Neural crest cell (in vitro differentiated cells): Measurements from ENCODE around the gene TUBB4A. TPM values are rescaled to one million over a fixed set of nuclear protein-coding genes. Genes with fewer than 3 reads are reported as not detected.
"Not testable (repeated sequence)": the region's sequence is repeated elsewhere in the genome, so short reads cannot be mapped to it uniquely, and the experiment has no call there.

ENCODE experiments used
- DNase-seq: peaks from one replicate; pipeline ENCODE4 v3.0.0; 2021; ENCODE audit warnings: low read depth, mixed read lengths, low spot score
- H3K27ac Mint-ChIP-seq: one replicate; pipeline ENCODE4 v1.8.0; 2021; ENCODE audit warnings: mild to moderate bottlenecking, mixed read lengths; ENCODE audit not compliant: unreplicated experiment
- H3K27me3 Mint-ChIP-seq: 2 replicates; pipeline ENCODE4 v1.8.0; 2021; ENCODE audit warnings: low read depth, mild to moderate bottlenecking, mixed read lengths
- H3K36me3 Mint-ChIP-seq: 2 replicates; pipeline ENCODE4 v1.8.0; 2021; ENCODE audit warnings: low read depth, mild to moderate bottlenecking, mixed read lengths
- H3K4me1 Mint-ChIP-seq: 2 replicates; pipeline ENCODE4 v1.8.0; 2021; ENCODE audit warnings: mixed read lengths
- H3K4me3 Mint-ChIP-seq: one replicate; pipeline ENCODE4 v1.8.0; 2021; ENCODE audit warnings: mild to moderate bottlenecking, mixed read lengths
- H3K9me3 Mint-ChIP-seq: 2 replicates; pipeline ENCODE4 v1.8.0; 2021; ENCODE audit warnings: mixed read lengths
- long read RNA-seq: library from polyadenylated mRNA; unstranded; transcript quantifications from one replicate; pipeline ENCODE4 v2.0.0, GENCODE V29; 2020
- total RNA-seq: library from RNA; stranded (reverse); gene quantifications from 2 replicates; pipeline ENCODE4 v1.2.1, GENCODE V29; 2021
- TF ChIP-seq, protein P1 (sequence below): fragments of 200-600 bp; sonication (generic); conservative IDR thresholded peaks from 2 replicates; pipeline ENCODE4 v1.5.0; 2021; ENCODE audit warnings: antibody characterized with exemption, mild to moderate bottlenecking

TUBB4A gene
- total RNA-seq, result 27.7 and 39.9 TPM in 2 replicates
- long read RNA-seq, result 0 reads

DNA sequence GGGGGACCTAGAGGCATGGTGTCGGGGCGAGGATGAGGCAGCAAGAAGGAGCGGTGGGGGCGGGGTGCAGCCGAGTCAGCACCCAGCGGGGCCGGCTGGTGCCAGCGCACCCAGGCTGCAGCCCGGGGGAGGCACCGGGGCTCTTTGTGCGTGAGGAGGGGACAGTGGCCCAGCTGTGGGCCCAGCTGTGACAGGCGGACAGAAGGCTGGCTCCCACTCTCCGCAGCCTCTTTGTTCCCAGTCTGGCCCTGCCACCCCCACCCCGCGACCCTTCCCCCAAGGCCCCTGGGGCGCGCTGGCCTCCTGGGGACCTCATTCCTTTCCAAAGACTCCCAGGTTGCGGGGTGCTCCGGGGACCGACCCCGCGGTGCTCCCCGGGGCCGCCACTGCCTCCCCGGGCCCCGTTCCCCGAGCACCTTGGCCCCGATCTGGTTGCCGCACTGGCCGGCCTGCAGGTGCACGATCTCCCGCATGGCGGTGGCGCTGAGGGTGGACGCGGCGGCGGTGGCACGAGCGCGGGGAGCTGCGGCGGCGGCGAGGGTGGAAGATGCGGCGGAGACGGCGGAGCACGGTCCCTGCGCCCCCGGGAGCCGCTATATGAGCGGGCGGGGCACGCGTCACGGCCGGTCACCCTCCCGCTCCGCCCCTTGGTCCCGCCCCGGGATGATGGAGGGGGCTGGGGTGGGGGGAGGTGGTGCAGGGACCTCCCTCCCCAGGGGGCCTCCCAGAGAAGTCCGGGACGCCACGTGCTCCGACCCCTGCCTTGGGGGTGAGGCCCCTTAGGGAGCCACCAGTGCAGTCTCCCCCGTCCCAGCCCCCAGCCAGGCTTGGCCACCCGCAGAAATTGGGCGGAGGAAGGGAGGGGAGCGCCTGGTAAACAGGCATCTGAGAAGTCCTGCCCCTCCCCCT lies at the start of gene TUBB4A:
Gene TUBB4A, minus strand, starts transcription at position 570 of the 909 bp plus-strand sequence. Its CDS starts 97 bp downstream, at position 473.
- H3K27me3 Mint-ChIP-seq, result peaks cover 35% of the 10 kb centered on the region
- H3K9me3 Mint-ChIP-seq, result no peaks in the 10 kb centered on the region
- H3K36me3 Mint-ChIP-seq, result no peaks in the 10 kb centered on the region
- peaks cover 13% of the 10 kb centered on the region for H3K4me1 Mint-ChIP-seq
- TF ChIP-seq, protein P1, sequence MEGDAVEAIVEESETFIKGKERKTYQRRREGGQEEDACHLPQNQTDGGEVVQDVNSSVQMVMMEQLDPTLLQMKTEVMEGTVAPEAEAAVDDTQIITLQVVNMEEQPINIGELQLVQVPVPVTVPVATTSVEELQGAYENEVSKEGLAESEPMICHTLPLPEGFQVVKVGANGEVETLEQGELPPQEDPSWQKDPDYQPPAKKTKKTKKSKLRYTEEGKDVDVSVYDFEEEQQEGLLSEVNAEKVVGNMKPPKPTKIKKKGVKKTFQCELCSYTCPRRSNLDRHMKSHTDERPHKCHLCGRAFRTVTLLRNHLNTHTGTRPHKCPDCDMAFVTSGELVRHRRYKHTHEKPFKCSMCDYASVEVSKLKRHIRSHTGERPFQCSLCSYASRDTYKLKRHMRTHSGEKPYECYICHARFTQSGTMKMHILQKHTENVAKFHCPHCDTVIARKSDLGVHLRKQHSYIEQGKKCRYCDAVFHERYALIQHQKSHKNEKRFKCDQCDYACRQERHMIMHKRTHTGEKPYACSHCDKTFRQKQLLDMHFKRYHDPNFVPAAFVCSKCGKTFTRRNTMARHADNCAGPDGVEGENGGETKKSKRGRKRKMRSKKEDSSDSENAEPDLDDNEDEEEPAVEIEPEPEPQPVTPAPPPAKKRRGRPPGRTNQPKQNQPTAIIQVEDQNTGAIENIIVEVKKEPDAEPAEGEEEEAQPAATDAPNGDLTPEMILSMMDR, result peak; percentile 23
- DNase-seq, result peak; percentile 21
- H3K27ac Mint-ChIP-seq, result no peak within 1 kb of the TSS
- H3K4me3 Mint-ChIP-seq, result peak within 1 kb of the TSS; percentile 90

GRCh38 chr19:6551091-6551490 lies 49.0 kb upstream of the TUBB4A start:
- peaks cover 16% of the 10 kb centered on the region for H3K27me3 Mint-ChIP-seq
- no peak overlapping the region for H3K27ac Mint-ChIP-seq
- DNase-seq, result no peak
- no peaks in the 10 kb centered on the region for H3K36me3 Mint-ChIP-seq
- no peaks in the 10 kb centered on the region for H3K9me3 Mint-ChIP-seq
- no peak overlapping the region for H3K4me3 Mint-ChIP-seq
- TF ChIP-seq, protein P1, result no peak
- peaks cover 5% of the 10 kb centered on the region for H3K4me1 Mint-ChIP-seq

- H3K27me3 Mint-ChIP-seq, result peaks cover 19% of the 10 kb centered on the region
- not testable (repeated sequence) for H3K36me3 Mint-ChIP-seq, H3K4me1 Mint-ChIP-seq, H3K27ac Mint-ChIP-seq, DNase-seq, H3K4me3 Mint-ChIP-seq, H3K9me3 Mint-ChIP-seq
Measured at GRCh38 chr19:6550679-6551078, 48.6 kb upstream of the TUBB4A start.

DNA sequence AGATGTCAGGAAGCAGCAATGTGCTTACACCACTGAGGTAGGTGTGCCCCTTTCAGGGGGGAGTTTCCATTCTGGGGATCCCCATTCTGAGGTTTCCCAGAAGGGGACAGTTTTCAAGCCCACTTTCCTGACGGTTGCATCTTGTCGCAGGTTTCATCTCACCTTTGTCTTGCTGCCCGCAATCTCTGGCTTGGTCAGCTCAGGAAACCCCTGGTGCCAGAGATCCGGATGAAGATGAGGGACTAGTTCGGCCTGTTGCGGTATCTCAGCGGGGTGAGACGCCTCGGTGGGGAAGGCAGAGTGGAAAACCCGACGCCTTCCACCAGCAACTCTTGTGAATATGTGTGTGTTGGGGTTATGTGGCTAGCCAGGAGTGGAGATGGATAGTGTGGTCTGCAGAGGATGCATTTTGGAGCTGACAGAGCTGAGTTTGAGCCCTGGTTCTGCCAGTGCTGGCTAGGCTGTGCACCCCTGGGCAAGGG lies 41.8 kb upstream of the TUBB4A start:
- H3K27me3 Mint-ChIP-seq, result peaks cover 28% of the 10 kb centered on the region
- H3K36me3 Mint-ChIP-seq, result no peaks in the 10 kb centered on the region
- H3K4me3 Mint-ChIP-seq, result no peak overlapping the region
- TF ChIP-seq, protein P1, result no peak
- no peaks in the 10 kb centered on the region for H3K9me3 Mint-ChIP-seq
- no peak for DNase-seq
- no peak overlapping the region for H3K27ac Mint-ChIP-seq
- no peaks in the 10 kb centered on the region for H3K4me1 Mint-ChIP-seq

DNA sequence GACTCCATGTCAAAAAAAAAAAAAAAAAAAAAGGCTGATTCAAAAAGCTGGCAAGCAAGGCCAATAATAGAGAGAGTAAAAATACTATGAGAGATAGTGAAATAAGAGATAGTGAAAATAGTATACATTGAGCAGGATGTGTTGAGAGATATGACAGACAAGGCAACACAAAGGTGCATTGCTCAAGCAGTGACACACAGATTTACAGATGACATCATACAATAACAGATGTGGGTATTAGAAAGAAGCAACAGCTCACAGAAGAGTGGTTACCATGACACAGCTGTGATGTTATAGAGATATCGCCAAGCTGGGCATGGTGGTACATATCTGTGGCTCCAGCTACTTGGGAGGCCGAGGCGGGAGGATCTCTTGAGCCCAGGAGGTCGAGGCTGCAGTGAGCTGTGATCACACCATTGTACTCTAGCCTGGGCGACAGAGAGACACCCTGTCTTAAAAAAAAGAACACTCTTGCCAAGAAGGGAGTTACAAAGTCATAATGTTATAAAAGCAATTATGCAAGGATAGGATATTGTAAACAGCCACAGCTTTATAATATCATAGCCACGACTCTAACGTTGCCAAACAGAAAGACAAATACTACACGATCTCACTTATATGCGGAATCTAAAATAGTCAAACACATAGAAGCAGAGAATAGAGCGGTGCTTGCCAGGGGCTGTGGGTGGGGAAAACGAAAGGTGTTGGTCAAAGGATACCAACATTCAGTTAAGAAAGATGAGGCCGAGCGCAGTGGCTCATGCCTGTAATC lies 39.0 kb upstream of the TUBB4A start:
- peaks cover under 1% of the 10 kb centered on the region for H3K9me3 Mint-ChIP-seq

More for the DNA sequence above, 39.0 kb upstream of the TUBB4A start:
- peaks cover 16% of the 10 kb centered on the region for H3K27me3 Mint-ChIP-seq
- DNase-seq, result no peak
- no peak overlapping the region for H3K27ac Mint-ChIP-seq
- H3K4me3 Mint-ChIP-seq, result no peak overlapping the region
- H3K4me1 Mint-ChIP-seq, result no peaks in the 10 kb centered on the region
- TF ChIP-seq, protein P1, result no peak
- H3K36me3 Mint-ChIP-seq, result peaks cover under 1% of the 10 kb centered on the region
